Activated T-cell treated with anti-CD3 and anti-CD28 coated beads, Interleukin-2, amount 50 U/mL, for 1 hour (primary cell): Measurements from ENCODE around the gene SHTN1.

Source experiments
- DNase-seq: peaks from one replicate; pipeline ENCODE4 v3.0.0-alpha.2; 2020

The SHTN1 gene

GRCh38 chr10:116984202-116984990 lies 20.6 kb downstream of the SHTN1 start:
- DNase-seq: no peak

- DNase-seq: no peak
These were observed 24.9 kb downstream of the SHTN1 start for GRCh38 chr10:116980041-116980440.

GRCh38 chr10:116978901-116979300 lies 26.1 kb downstream of the SHTN1 start:
- DNase-seq: no peak

- DNase-seq: no peak
These were observed 30.5 kb downstream of the SHTN1 start for GRCh38 chr10:116974456-116975005.

GRCh38 chr10:116973946-116974455 lies 31.0 kb downstream of the SHTN1 start:
- DNase-seq: no peak

GRCh38 chr10:116973371-116973905 lies 31.5 kb downstream of the SHTN1 start:
- DNase-seq: no peak

- no peak for DNase-seq
These were observed 32.9 kb downstream of the SHTN1 start for GRCh38 chr10:116972131-116972530.

GRCh38 chr10:116970050-116970449 lies 34.9 kb downstream of the SHTN1 start:
- no peak for DNase-seq

GRCh38 chr10:116968331-116968730 lies 36.7 kb downstream of the SHTN1 start:
- DNase-seq: no peak

GRCh38 chr10:116961406-116962251 lies 43.4 kb downstream of the SHTN1 start:
- no peak for DNase-seq

- no peak for DNase-seq
These were observed 44.8 kb downstream of the SHTN1 start for GRCh38 chr10:116960066-116960776.

- DNase-seq: no peak
These were observed 52.3 kb downstream of the SHTN1 start for GRCh38 chr10:116952729-116953128.

GRCh38 chr10:116948530-116948870 lies 56.5 kb downstream of the SHTN1 start:
- no peak for DNase-seq

GRCh38 chr10:116947841-116948529 lies 57.0 kb downstream of the SHTN1 start:
- no peak for DNase-seq

- DNase-seq: no peak
These were observed 60.1 kb downstream of the SHTN1 start for GRCh38 chr10:116944911-116945310.

- DNase-seq: no peak
These were observed 73.2 kb downstream of the SHTN1 start for GRCh38 chr10:116931806-116932205.

- DNase-seq: no peak
These were observed 78.6 kb downstream of the SHTN1 start for GRCh38 chr10:116926426-116926825.

GRCh38 chr10:116925056-116925455 lies 79.9 kb downstream of the SHTN1 start:
- no peak for DNase-seq

GRCh38 chr10:116919706-116920105 lies 85.3 kb downstream of the SHTN1 start:
- DNase-seq: no peak

GRCh38 chr10:116919164-116919563 lies 85.8 kb downstream of the SHTN1 start:
- no peak for DNase-seq

GRCh38 chr10:116918583-116918982 lies 86.4 kb downstream of the SHTN1 start:
- DNase-seq: no peak

GRCh38 chr10:116917481-116917880 lies 87.5 kb downstream of the SHTN1 start:
- DNase-seq: no peak
